ENCODE data around the gene ICAM4.
"Not testable (repeated sequence)": the region's sequence is repeated elsewhere in the genome, so short reads cannot be mapped to it uniquely, and the experiment has no call there.

The ICAM4 gene

DNA sequence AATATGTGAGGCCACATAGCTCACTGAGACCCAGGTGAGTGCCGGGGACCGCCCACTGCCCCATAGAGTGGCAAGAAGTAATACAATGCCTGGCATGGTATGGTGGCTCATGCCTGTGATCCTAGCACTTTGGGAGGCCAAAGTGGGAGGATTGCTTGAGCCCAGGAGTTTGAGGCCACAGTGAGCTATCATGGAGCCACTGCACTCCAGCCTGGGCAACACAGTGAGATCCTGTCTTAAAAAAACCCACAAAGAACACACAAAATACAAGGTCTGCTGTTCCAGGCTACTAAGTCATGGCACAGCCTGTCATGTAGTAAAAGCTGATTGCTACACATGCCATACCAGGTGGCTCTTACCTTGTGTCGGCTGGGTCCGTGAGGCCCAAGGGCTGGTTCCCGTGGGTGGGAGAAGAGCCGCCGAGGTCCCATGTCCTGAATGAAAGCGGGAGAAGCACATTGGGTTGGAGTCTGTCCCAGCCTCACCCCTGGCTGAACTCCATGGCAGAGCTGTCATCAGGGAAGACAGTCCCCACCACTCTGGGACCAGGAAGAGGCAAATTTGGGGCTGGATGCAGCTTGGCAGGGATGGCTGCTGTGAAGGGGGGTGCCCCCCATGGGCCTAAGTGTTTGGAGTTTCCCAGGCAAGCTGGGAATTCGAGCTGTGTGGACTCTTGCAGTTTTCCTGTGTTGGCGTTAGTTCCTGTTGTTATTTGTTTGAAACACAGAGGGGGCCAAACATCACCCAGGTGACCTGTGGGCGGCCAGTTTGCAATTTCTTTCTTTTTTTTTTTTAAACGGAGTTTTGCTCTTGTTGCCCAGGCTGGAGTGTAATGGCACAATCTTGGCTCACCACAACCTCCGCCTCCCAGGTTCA, 32.3 kb downstream of the ICAM4 start:
- DNase-seq (ENCODE audit: low spot score), result no peak

GRCh38 chr19:10320602-10321416, 34.1 kb downstream of the ICAM4 start:
- no peak for DNase-seq (ENCODE audit: low spot score)

GRCh38 chr19:10321417-10321797, 34.7 kb downstream of the ICAM4 start:
- DNase-seq (ENCODE audit: low spot score), result no peak

DNA sequence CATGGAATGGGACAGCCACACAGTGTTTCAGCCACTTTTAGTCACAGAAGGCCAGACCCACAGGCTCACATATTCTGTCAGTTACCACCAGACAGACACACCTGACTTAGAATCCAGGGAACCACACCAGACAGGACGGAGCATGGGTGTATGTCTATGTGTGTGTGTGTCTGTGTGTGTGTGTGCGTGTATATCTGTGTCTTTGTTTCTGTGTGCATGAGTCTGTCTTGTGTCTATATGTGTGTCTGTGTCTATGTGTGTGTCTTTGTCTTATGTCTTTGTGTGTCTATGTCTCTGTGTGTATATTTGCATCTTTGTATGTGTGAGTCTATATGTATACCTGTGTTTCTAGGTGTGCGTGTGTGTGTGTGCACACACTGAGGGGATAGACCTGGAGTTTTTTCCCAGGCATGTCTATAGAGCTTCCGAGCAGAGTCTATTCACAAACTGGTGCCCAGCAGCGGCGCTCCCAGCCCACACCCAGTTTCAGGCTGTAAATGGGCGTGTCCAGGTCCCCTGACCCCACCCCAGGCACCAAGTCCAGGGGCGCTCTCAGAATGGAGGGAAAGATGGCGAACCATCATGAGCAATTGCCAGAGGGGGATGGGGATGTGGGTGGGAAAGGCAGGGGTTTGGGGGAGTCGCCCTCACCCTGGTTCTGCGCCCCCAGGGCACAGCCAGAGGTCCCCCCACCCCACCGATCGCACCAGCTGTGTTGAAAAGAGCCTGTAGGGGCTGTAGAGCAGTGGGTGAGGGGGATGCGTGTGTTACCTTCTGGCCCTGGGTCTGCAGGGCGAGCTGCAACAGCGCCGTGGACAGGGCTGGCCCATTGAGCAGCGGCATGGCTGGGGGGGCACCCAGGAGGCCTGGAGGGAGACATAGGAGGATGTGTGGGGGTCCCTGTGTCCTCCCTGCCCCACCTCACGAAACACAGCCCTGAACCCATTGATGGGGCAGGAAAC, 35.4 kb downstream of the ICAM4 start:
- no peak for DNase-seq (ENCODE audit: low spot score)

DNA sequence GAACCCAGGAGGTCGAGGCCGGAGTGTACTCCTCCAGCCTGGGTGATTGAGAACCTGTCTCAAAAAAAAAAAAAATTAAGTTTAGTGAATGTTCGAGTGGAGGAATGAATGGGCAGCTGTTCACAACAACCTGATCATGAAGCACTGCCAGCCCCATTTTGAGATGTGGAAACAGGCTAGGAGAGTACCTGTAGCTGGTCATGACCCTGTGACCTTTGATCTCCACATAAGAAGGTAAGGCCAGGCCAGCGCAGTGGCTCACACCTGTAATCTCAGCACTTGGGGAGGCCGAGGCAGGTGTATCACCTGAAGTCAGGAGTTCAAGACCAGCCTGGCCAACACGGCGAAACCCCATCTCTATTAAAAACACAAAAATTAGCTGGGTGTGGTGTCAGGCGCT, 39.0 kb downstream of the ICAM4 start:
- DNase-seq (ENCODE audit: low spot score), result no peak

DNA sequence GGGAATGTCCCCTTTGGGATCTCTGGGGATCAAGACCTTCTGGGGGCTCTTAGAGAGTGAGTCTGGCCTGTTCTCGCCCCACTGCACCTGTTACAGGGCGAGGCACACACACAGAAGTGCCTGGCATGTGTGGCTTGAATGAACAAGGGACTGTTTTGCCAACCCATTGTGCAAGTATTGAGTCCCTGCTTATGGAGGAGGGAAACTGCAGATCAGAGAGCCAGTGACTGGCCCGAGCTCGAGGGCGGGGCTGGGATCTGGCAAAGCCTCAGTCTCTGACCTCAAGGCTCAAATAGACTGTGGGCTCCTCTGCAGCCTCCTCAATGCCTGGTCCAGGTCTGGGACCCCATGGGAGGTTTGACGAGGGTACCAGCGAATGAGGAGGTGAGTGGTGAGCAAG, 41.0 kb downstream of the ICAM4 start:
- no peak for DNase-seq (ENCODE audit: low spot score)

GRCh38 chr19:10328558-10329429, 42.0 kb downstream of the ICAM4 start:
- DNase-seq (ENCODE audit: low spot score), result no peak

GRCh38 chr19:10329555-10329954, 42.8 kb downstream of the ICAM4 start:
- DNase-seq (ENCODE audit: low spot score), result no peak

GRCh38 chr19:10332158-10332964, 45.6 kb downstream of the ICAM4 start:
- no peak for DNase-seq (ENCODE audit: low spot score)

- peak; percentile 99 for DNase-seq (ENCODE audit: low spot score)
Observed at GRCh38 chr19:10332965-10333757, 46.4 kb downstream of the ICAM4 start, which contains the start of gene RAVER1. Gene RAVER1, minus strand, starts transcription at chr19:10333529. Its CDS starts 22 bp downstream, at chr19:10333507.

- no peak for DNase-seq (ENCODE audit: low spot score)
Observed at GRCh38 chr19:10333758-10334587, 47.2 kb downstream of the ICAM4 start.

DNA sequence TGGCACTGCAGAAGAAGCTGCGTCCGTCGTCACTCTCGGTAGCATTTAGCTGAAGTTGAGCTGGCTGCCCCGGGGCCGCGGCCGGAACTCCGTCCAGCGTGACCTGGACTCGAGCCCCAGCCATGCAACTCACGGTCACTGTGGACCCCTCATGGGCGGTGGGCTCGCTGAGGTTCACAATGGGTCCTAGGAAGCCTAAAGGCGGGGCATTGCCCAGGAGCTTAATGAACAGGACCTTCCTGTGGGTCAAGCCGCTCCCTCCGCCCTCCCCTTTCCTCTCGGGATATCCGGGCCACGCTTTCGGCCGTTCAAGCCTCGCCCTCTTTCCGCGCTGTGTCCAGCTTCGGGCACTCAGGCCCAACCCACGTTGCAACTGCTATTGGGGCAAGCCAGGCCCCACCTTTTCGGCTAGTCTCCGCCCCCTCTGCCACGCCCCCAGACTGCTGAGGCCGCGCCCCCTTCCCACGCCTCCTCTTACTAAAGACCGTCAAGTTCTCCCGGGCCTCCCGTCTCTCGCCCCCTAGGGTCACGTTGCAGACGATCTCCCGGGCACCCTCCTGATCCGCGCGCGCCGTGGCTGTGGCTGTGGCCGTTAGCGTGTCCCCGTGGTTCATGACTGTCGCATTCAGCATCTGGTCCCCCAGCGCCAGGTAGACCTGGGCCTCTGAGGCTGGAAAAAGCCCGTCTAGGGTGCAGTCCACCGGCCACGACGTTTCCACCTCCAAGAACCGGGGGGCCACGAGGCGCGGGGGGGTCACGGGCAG, 48.0 kb downstream of the ICAM4 start:
- DNase-seq (ENCODE audit: low spot score), result peak; percentile 33

DNA sequence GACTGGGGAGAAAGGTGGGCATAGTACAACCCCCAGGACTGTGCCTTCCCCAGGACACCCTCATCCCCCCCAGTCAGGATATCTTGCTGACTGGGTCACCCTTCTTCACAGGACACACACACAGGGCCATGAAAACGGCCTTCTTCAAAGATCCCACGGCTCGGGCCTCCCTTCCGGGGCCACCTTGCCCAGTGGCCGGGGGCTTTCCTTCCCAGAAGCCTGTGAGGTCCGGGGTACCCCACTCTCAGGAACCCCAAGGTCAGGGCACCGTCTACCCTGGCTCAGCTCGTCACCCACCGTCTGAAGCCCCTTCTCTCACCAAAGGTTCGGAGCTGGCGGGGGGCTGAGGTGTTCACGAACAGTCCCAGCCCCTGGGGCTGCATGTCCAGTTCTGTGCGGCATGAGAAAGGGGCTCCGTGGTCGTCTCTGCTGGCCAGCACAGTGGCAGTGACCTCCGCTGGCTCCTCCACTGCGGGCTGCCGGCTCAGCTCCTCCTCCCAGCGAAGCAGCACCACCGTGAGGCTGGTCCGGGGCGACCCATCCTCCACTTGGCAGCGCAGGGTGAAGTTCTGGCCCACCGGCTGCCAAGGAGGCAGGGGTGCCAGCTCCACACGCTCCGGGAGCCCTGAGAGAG, 48.7 kb downstream of the ICAM4 start:
- no peak for DNase-seq (ENCODE audit: low spot score)

- DNase-seq (ENCODE audit: low spot score), result not testable (repeated sequence)
Observed at GRCh38 chr19:10336725-10337124, 50.0 kb downstream of the ICAM4 start.
